Activated T-helper 1 cell treated with anti-CD3 and anti-CD28 coated beads, Interleukin-12 subunit alpha, Interleukin-12 subunit beta, Interleukin-2, Interleukin-4 antibody, amounts not matched to agents 30 ng/mL and 10 ng/mL and 1 ng/mL, durations not matched to agents 14 hours and 24 hours and 36 hours (primary cell): ENCODE data around the gene DAB2IP. TPM values are rescaled to one million over a fixed set of nuclear protein-coding genes. Genes with fewer than 3 reads are reported as not detected.
"Not testable (repeated sequence)": the region's sequence is repeated elsewhere in the genome, so short reads cannot be mapped to it uniquely, and the experiment has no call there.

ENCODE experiments used
- DNase-seq: peaks from one replicate; pipeline ENCODE4 v3.0.0; 2021; ENCODE audit warnings: low spot score
- H3K27ac Mint-ChIP-seq: one replicate; pipeline ENCODE4 v1.8.0; 2021; ENCODE audit warnings: mild to moderate bottlenecking, mixed read lengths
- H3K27me3 Mint-ChIP-seq: one replicate; pipeline ENCODE4 v1.8.0; 2022; ENCODE audit warnings: mild to moderate bottlenecking, moderate library complexity, mixed read lengths; ENCODE audit not compliant: insufficient read depth
- H3K36me3 Mint-ChIP-seq: one replicate; pipeline ENCODE4 v1.8.0; 2021; ENCODE audit warnings: low read depth, mixed read lengths
- H3K4me1 Mint-ChIP-seq: one replicate; pipeline ENCODE4 v1.8.0; 2021; ENCODE audit warnings: low read depth, mixed read lengths
- H3K4me3 Mint-ChIP-seq: one replicate; pipeline ENCODE4 v1.8.0; 2021; ENCODE audit warnings: mild to moderate bottlenecking, moderate library complexity, mixed read lengths
- H3K9me3 Mint-ChIP-seq: one replicate; pipeline ENCODE4 v1.8.0; 2021; ENCODE audit warnings: mixed read lengths
- intact Hi-C: fragments of 100-400 bp; cut with micrococcal nuclease; formaldehyde crosslinking; loops from one replicate; pipeline ENCODE4 v1.15.1; 2024
- total RNA-seq: library from RNA; stranded (reverse); gene quantifications from 2 replicates; pipeline ENCODE4 v1.2.3, GENCODE V29; 2022

Gene DAB2IP
- total RNA-seq, 1 donor from 2014 or later = not detected

- intact Hi-C loops, H3K27me3 Mint-ChIP-seq, DNase-seq, H3K4me1 Mint-ChIP-seq, H3K9me3 Mint-ChIP-seq, H3K27ac Mint-ChIP-seq, H3K4me3 Mint-ChIP-seq, H3K36me3 Mint-ChIP-seq: not testable (repeated sequence)
Measured at GRCh38 chr9:121618910-121619309, 32.5 kb upstream of the DAB2IP start.

GRCh38 chr9:121619545-121620324 is 31.7 kb upstream of the DAB2IP start:
- no peak for DNase-seq
- no peak overlapping the region for H3K27ac Mint-ChIP-seq
- intact Hi-C loops = no loop called here
- H3K36me3 Mint-ChIP-seq = no peaks in the 10 kb centered on the region
- no peaks in the 10 kb centered on the region for H3K9me3 Mint-ChIP-seq
- peaks cover 6% of the 10 kb centered on the region for H3K27me3 Mint-ChIP-seq
- no peak overlapping the region for H3K4me3 Mint-ChIP-seq
- H3K4me1 Mint-ChIP-seq = no peaks in the 10 kb centered on the region

- H3K9me3 Mint-ChIP-seq = no peaks in the 10 kb centered on the region
- intact Hi-C loops = no loop called here
- no peak overlapping the region for H3K4me3 Mint-ChIP-seq
- no peak for DNase-seq
- no peak overlapping the region for H3K27ac Mint-ChIP-seq
- H3K27me3 Mint-ChIP-seq = peaks cover 6% of the 10 kb centered on the region
- H3K36me3 Mint-ChIP-seq = no peaks in the 10 kb centered on the region
- no peaks in the 10 kb centered on the region for H3K4me1 Mint-ChIP-seq
Measured at GRCh38 chr9:121620325-121620673, 31.1 kb upstream of the DAB2IP start.

- Mint-ChIP-seq H3K4me3 (no peak overlapping the region), H3K27ac (no peak overlapping the region), H3K27me3 (peaks cover 6% of the 10 kb centered on the region), H3K9me3 (no peaks in the 10 kb centered on the region), H3K36me3 (no peaks in the 10 kb centered on the region), H3K4me1 (no peaks in the 10 kb centered on the region)
- intact Hi-C loops = no loop called here
- DNase-seq = no peak
Measured at GRCh38 chr9:121620777-121621449, 30.5 kb upstream of the DAB2IP start.

- H3K27ac Mint-ChIP-seq = no peak overlapping the region
- no peak for DNase-seq
- no peaks in the 10 kb centered on the region for H3K9me3 Mint-ChIP-seq
- no peak overlapping the region for H3K4me3 Mint-ChIP-seq
- H3K27me3 Mint-ChIP-seq = peaks cover 3% of the 10 kb centered on the region
- no peaks in the 10 kb centered on the region for H3K36me3 Mint-ChIP-seq
- H3K4me1 Mint-ChIP-seq = no peaks in the 10 kb centered on the region
- intact Hi-C loops = no loop called here
Measured at GRCh38 chr9:121622387-121623203, 28.8 kb upstream of the DAB2IP start.

GRCh38 chr9:121623430-121623829 is 28.0 kb upstream of the DAB2IP start:
- DNase-seq, H3K9me3 Mint-ChIP-seq, H3K36me3 Mint-ChIP-seq, H3K27me3 Mint-ChIP-seq, H3K27ac Mint-ChIP-seq, H3K4me3 Mint-ChIP-seq, H3K4me1 Mint-ChIP-seq, intact Hi-C loops: not testable (repeated sequence)

- Mint-ChIP-seq H3K4me1 (no peaks in the 10 kb centered on the region), H3K9me3 (no peaks in the 10 kb centered on the region), H3K27ac (no peak overlapping the region), H3K4me3 (no peak overlapping the region), H3K27me3 (peaks cover 6% of the 10 kb centered on the region), H3K36me3 (no peaks in the 10 kb centered on the region)
- no peak for DNase-seq
- intact Hi-C loops = no loop called here
Measured at GRCh38 chr9:121625590-121625989, 25.8 kb upstream of the DAB2IP start.

GRCh38 chr9:121626012-121626411 is 25.4 kb upstream of the DAB2IP start:
- H3K9me3 Mint-ChIP-seq = no peaks in the 10 kb centered on the region
- intact Hi-C loops = no loop called here
- no peak overlapping the region for H3K4me3 Mint-ChIP-seq
- H3K27me3 Mint-ChIP-seq = peaks cover 6% of the 10 kb centered on the region
- DNase-seq = no peak
- no peak overlapping the region for H3K27ac Mint-ChIP-seq
- no peaks in the 10 kb centered on the region for H3K4me1 Mint-ChIP-seq
- no peaks in the 10 kb centered on the region for H3K36me3 Mint-ChIP-seq

- Mint-ChIP-seq H3K9me3 (no peaks in the 10 kb centered on the region), H3K27ac (no peak overlapping the region), H3K4me1 (no peaks in the 10 kb centered on the region), H3K36me3 (no peaks in the 10 kb centered on the region), H3K27me3 (peaks cover 6% of the 10 kb centered on the region), H3K4me3 (no peak overlapping the region)
- intact Hi-C loops = no loop called here
- DNase-seq = no peak
Measured at GRCh38 chr9:121627427-121627826, 24.0 kb upstream of the DAB2IP start.

GRCh38 chr9:121628401-121628800 is 23.0 kb upstream of the DAB2IP start:
- no peak for DNase-seq
- no peaks in the 10 kb centered on the region for H3K36me3 Mint-ChIP-seq
- intact Hi-C loops = no loop called here
- H3K4me1 Mint-ChIP-seq = no peaks in the 10 kb centered on the region
- peaks cover 6% of the 10 kb centered on the region for H3K27me3 Mint-ChIP-seq
- no peak overlapping the region for H3K27ac Mint-ChIP-seq
- H3K4me3 Mint-ChIP-seq = no peak overlapping the region
- no peaks in the 10 kb centered on the region for H3K9me3 Mint-ChIP-seq

GRCh38 chr9:121631115-121631514 is 20.3 kb upstream of the DAB2IP start:
- peaks cover 6% of the 10 kb centered on the region for H3K4me1 Mint-ChIP-seq
- intact Hi-C loops = no loop called here
- no peak overlapping the region for H3K4me3 Mint-ChIP-seq
- H3K27ac Mint-ChIP-seq = no peak overlapping the region
- H3K36me3 Mint-ChIP-seq = no peaks in the 10 kb centered on the region
- H3K27me3 Mint-ChIP-seq = peaks cover 6% of the 10 kb centered on the region
- H3K9me3 Mint-ChIP-seq = no peaks in the 10 kb centered on the region
- DNase-seq = no peak

- H3K27ac Mint-ChIP-seq = no peak overlapping the region
- H3K36me3 Mint-ChIP-seq = no peaks in the 10 kb centered on the region
- H3K9me3 Mint-ChIP-seq = no peaks in the 10 kb centered on the region
- intact Hi-C loops = no loop called here
- peaks cover 6% of the 10 kb centered on the region for H3K4me1 Mint-ChIP-seq
- no peak for DNase-seq
- H3K27me3 Mint-ChIP-seq = peaks cover 6% of the 10 kb centered on the region
- no peak overlapping the region for H3K4me3 Mint-ChIP-seq
Measured at GRCh38 chr9:121631978-121632418, 19.4 kb upstream of the DAB2IP start.

- Mint-ChIP-seq H3K36me3 (no peaks in the 10 kb centered on the region), H3K4me1 (peaks cover 6% of the 10 kb centered on the region), H3K27me3 (no peaks in the 10 kb centered on the region), H3K9me3 (no peaks in the 10 kb centered on the region), H3K4me3 (no peak overlapping the region), H3K27ac (no peak overlapping the region)
- intact Hi-C loops = no loop called here
- no peak for DNase-seq
Measured at GRCh38 chr9:121633119-121633714, 18.2 kb upstream of the DAB2IP start.
